HG02973 (cell line): Measurements from ENCODE around the gene CHRM2.

Experiments used
- ATAC-seq: cut with Tn5 transposase; IDR thresholded peaks from one replicate; pipeline ENCODE4 v1.9.1; 2021; ENCODE audit warnings: moderate library complexity; ENCODE audit not compliant: unreplicated experiment

CHRM2 gene

GRCh38 chr7:136891850-136892249, 23.4 kb downstream of the CHRM2 start:
- ATAC-seq: no peak

- no peak for ATAC-seq
Measured at GRCh38 chr7:136894789-136895188, 26.3 kb downstream of the CHRM2 start.

GRCh38 chr7:136897676-136898075, 29.2 kb downstream of the CHRM2 start:
- no peak for ATAC-seq

- ATAC-seq: no peak
Measured at GRCh38 chr7:136900005-136900404, 31.6 kb downstream of the CHRM2 start.

GRCh38 chr7:136910771-136911170, 42.3 kb downstream of the CHRM2 start:
- no peak for ATAC-seq

- no peak for ATAC-seq
Measured at GRCh38 chr7:136911344-136911743, 42.9 kb downstream of the CHRM2 start.

- no peak for ATAC-seq
Measured at GRCh38 chr7:136912339-136912738, 43.9 kb downstream of the CHRM2 start.

GRCh38 chr7:136914016-136914415, 45.6 kb downstream of the CHRM2 start:
- no peak for ATAC-seq

GRCh38 chr7:136919820-136920219, 51.4 kb downstream of the CHRM2 start:
- ATAC-seq: no peak

- no peak for ATAC-seq
Measured at GRCh38 chr7:136923111-136923667, 54.7 kb downstream of the CHRM2 start.

GRCh38 chr7:136925044-136925443, 56.6 kb downstream of the CHRM2 start:
- ATAC-seq: no peak

GRCh38 chr7:136925556-136925955, 57.1 kb downstream of the CHRM2 start:
- no peak for ATAC-seq

GRCh38 chr7:136931169-136931867, 62.9 kb downstream of the CHRM2 start:
- no peak for ATAC-seq

- no peak for ATAC-seq
Measured at GRCh38 chr7:136937436-136937835, 69.0 kb downstream of the CHRM2 start.

- no peak for ATAC-seq
Measured at GRCh38 chr7:136938476-136938875, 70.0 kb downstream of the CHRM2 start.

- ATAC-seq: no peak
Measured at GRCh38 chr7:136940122-136940521, 71.7 kb downstream of the CHRM2 start.

- ATAC-seq: no peak
Measured at GRCh38 chr7:136940917-136941316, 72.5 kb downstream of the CHRM2 start.

- no peak for ATAC-seq
Measured at GRCh38 chr7:136941816-136942215, 73.4 kb downstream of the CHRM2 start.

- no peak for ATAC-seq
Measured at GRCh38 chr7:136942401-136942800, 73.9 kb downstream of the CHRM2 start.

GRCh38 chr7:136942994-136943393, 74.5 kb downstream of the CHRM2 start:
- no peak for ATAC-seq

GRCh38 chr7:136947347-136947746, 78.9 kb downstream of the CHRM2 start:
- no peak for ATAC-seq

GRCh38 chr7:136950331-136950730, 81.9 kb downstream of the CHRM2 start:
- ATAC-seq: no peak

- ATAC-seq: no peak
Measured at GRCh38 chr7:136953386-136953785, 84.9 kb downstream of the CHRM2 start.
